Testis (tissue), 2 donors: ENCODE results near the gene OTOS.

Experiments used
- POLR2A ChIP-seq: fragments of 450-650 bp; IDR thresholded peaks from one replicate; pipeline ENCODE4 v1.6.1; 2017; ENCODE audit warnings: antibody characterized with exemption, mild to moderate bottlenecking, moderate library complexity
- TF ChIP-seq, protein P1 (sequence below), 3 experiments: fragments of 450-650 bp in 2 of 3; fragments of 200-600 bp in 1 of 3; sonication (generic) in 1 of 3; IDR thresholded peaks; one replicate each; pipeline ENCODE4 v1.5.1; 2016 to 2019; ENCODE audit warnings: antibody characterized with exemption in 3 of 3, mild to moderate bottlenecking in 2 of 3, moderate library complexity in 1 of 3

DNA sequence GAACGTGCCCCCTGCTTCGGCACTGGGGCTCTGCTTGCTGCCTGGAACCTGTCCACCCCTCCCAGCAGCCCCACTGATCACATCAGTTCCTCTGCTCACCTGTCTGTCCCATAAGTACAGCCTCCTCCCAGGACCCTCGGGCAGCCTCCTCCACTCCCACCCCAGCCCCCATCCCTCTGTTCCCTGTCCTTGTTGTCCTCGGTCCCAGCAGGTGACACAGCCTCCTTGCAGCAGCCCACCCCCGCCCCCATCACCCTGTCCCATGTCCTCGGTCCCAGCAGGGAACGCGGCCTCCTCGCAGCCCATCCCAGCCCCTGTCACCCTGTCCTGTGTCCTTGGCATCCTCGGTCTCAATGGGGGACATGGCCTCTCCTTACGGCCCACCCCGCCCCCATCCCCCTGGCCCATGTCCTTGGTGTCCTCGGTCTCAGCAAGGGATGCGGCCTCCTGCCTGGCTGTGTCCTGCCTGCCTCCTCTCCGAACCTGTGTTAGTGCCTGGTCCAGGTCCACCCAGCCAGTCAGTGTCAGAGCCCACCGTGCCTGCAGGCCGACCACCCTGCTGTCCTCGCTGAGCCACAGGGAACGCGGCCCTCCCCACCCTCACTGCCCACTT lies 4.3 kb upstream of the OTOS start:
- TF ChIP-seq, protein P1, sequence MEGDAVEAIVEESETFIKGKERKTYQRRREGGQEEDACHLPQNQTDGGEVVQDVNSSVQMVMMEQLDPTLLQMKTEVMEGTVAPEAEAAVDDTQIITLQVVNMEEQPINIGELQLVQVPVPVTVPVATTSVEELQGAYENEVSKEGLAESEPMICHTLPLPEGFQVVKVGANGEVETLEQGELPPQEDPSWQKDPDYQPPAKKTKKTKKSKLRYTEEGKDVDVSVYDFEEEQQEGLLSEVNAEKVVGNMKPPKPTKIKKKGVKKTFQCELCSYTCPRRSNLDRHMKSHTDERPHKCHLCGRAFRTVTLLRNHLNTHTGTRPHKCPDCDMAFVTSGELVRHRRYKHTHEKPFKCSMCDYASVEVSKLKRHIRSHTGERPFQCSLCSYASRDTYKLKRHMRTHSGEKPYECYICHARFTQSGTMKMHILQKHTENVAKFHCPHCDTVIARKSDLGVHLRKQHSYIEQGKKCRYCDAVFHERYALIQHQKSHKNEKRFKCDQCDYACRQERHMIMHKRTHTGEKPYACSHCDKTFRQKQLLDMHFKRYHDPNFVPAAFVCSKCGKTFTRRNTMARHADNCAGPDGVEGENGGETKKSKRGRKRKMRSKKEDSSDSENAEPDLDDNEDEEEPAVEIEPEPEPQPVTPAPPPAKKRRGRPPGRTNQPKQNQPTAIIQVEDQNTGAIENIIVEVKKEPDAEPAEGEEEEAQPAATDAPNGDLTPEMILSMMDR (IDR thresholded peaks at IDR 0.05) = no peak
- TF ChIP-seq POLR2A = no peak
